GM21529 (cell line): ENCODE results near the gene CST7.
"Not testable (repeated sequence)": the region's sequence is repeated elsewhere in the genome, so short reads cannot be mapped to it uniquely, and the experiment has no call there.

Experiments used
- ATAC-seq: cut with Tn5 transposase; IDR thresholded peaks from one replicate; pipeline ENCODE4 v1.9.1; 2021; ENCODE audit not compliant: unreplicated experiment

Gene CST7, protein sequence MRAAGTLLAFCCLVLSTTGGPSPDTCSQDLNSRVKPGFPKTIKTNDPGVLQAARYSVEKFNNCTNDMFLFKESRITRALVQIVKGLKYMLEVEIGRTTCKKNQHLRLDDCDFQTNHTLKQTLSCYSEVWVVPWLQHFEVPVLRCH

DNA sequence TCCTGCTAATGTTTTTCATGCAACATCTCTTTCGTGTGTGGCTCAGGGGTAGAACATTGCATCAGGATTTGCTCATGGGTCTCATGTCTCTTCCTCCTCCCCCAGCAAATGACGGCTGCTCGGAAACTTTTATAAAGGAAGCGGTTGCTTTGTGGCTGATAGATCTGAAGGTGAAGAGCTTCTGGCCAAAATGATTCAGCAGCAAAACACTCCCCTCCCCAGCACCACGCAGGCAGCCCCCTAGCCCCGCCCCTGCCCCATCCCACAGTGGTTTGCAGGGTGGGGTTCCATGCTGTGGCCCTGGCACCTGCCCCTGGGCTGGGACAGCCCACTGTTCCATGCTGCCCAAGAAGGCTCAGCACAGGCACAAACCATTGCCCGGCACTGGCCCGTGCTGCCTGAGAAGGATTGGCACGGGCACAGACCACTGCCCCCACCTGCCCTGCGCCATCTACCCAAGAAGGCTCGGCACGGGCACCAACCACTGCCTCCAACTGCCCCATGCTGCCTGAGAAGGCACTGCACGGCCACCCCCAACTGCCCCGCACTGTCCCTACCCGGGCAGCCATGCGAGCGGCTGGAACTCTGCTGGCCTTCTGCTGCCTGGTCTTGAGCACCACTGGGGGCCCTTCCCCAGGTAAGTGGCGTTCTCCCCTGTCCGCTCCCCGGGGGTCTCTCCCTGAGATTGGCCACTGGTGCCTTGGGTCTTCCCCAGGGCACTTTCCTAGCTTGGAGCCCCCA, at the start of gene CST7:
TSS of gene CST7 (plus strand) at position 331 of the 741 bp plus-strand sequence. CDS start at position 568, 237 bp downstream.
- peak; percentile 65 for ATAC-seq

GRCh38 chr20:24906806-24907205, 42.3 kb upstream of the CST7 start:
- no peak for ATAC-seq

GRCh38 chr20:24908642-24909041, 40.4 kb upstream of the CST7 start:
- ATAC-seq, result no peak

- no peak for ATAC-seq
Observed at GRCh38 chr20:24909086-24909780, 39.8 kb upstream of the CST7 start.

DNA sequence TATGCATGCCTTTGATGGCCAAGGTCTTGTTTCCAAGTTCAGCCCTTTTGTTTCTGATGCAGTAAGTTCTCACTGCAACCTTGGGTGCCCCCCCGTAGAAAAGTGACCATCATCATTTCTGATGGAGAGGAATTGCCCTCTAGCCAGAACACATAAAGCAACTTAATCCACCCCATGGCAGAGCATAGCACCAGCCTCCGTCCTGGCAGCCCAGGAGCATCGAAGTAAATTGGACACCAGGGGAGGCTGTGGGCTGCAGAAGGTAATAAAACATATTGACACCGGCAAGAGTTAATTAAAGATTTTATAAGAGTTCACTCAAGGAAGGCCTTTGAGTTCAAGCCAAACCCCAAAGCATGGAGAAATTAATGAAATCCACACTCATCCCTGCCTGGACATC, 39.2 kb upstream of the CST7 start:
- ATAC-seq, result no peak

GRCh38 chr20:24910461-24910860, 38.6 kb upstream of the CST7 start:
- ATAC-seq, result no peak

DNA sequence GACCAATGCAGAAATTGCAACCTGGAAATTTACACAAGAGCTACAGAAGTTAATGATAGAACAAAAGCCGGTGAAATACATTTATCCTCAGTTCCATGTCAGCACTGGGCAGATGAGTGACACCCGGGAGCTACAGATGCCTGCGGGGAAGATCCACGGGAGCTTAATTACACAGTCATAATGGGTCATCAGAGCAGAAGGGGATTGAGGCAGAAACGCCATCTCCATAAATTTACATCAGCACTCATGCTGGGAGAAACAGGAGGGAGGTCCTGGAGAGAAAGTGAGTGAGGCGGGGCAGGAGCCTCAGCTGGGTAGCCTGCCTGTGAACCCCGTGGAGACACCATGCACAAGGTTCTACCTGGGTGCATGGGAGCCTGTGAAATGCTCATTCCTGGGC, 37.6 kb upstream of the CST7 start:
- no peak for ATAC-seq

GRCh38 chr20:24912397-24913075, 36.5 kb upstream of the CST7 start:
- no peak for ATAC-seq

DNA sequence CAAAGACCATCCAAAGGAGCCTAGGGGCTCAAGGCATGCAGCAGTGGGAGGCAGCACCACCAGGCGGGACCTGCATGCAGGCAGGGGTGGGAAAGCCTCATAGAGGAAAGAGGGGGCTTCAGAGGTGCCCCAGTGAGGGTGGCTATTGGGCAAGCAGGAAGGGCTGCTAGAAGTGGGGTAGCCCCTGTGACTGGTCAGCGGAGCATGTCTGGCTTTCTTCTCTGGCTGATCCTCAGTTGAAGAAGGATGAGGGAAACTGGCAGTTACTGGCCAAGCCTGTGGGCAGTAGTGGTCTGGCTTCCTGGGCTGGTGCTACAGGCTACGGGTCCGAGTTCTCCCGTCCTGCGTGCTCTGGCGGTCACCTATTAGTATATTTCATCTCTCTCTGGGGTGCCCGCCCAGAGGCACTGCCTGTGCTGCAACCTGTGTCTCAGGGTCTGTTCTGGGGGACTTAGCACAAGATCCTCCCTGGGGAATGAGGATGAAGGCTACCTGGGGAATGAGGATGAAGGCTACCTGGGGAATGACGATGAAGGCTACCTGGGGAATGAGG, 35.9 kb upstream of the CST7 start:
- ATAC-seq, result no peak

DNA sequence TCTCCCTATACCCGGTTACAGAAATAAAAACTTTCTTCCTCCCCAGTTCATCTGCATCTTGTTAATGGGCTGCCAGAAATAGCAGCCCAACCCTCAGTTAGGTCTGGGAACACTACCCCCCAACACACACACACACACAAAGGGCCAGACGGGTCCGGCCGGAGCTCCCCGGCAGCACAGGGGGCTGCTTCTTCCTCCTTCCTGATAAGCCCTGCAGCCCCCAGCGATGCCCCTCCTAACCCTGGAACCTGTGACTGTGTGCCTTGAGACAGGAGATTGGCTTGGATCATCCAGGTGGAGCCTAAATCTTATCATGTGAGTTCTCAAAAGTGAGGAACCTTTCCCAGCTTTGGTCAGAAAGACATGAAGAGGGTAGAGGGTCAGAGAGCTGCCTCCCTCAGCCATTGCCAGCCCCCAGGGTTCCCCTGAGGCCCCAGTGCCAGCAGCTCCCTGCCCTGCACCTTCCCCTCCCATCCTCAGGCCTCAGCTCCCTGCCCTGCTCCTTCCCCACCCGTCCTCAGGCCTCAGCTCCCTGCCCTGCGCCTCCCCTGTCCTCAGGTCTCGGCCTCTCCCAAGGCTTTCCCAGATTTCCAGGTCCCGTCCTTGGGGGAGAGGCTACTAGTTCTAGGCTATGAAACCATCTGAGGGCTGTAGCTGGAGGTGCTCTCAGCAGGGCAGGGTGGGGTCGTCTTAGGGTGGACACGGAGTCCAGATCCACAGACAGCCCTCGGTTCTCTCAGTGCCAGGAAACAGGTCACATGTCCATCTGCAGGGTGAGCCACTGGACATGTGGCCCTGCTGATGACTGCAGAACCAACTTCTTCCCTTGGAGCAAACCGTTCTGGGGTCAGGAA, 34.5 kb upstream of the CST7 start:
- ATAC-seq, result no peak

- no peak for ATAC-seq
Observed at GRCh38 chr20:24915440-24915839, 33.6 kb upstream of the CST7 start.

DNA sequence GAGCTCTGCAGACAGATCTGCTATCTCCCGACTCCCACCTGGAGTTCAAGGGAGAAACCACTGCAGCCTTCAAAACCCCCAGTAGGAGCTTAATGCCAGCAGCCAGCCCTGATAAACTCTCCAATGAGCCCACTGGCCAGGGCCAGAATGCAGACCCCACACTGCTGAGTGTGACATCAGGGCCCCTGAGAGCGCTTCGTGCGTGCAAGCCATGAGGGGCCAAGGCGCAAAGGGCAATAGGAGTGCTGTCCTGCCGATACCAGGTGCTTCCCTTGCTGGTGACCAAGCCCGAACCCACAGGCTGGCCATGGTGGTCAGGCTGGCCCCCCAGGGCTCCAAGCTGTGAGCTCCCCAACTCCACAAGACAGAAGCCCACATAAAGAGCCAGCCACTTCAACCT, 33.2 kb upstream of the CST7 start:
- no peak for ATAC-seq

DNA sequence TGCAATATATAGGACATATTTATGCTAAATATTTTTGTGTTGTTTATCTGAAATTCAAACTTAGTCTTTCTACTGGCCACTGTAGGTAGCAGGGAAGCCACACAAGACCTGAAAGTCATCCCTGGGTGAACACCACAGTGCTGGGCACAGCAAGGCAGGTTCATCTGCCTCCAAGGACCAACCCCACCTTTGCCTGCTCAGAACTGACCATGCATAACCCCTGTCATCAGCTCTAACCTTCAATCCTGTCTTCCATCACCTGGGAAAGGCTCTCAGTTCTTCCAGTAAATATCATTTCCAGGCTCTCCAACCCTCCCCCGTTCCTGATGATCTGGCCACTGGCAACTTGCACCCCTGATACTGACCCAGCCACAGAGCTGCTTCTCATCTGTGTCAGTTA, 32.7 kb upstream of the CST7 start:
- no peak for ATAC-seq

GRCh38 chr20:24917056-24917455, 32.0 kb upstream of the CST7 start:
- ATAC-seq, result no peak

GRCh38 chr20:24917797-24918578, 31.1 kb upstream of the CST7 start:
- peak; percentile 77 for ATAC-seq

GRCh38 chr20:24918579-24919566, 30.2 kb upstream of the CST7 start:
- ATAC-seq, result no peak

- ATAC-seq, result not testable (repeated sequence)
Observed at GRCh38 chr20:24919665-24920064, 29.4 kb upstream of the CST7 start.

DNA sequence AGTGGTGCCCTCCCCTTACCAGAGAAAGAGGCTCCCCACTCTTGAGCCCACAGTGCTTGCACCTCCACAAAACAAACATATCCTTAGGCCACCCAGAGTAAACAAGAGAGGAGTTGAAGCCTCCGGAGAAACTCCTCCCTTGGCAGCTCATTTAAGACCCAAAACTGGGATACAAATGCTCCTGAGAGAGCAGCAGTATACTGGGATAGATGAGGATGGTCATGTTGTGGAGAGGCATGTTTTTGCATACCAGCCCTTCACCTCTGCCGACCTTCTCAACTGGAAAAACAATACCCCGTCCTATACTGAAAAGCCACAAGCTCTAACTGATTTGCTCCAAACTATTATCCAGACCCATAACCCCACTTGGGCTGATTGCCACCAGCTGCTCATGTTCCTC, 28.4 kb upstream of the CST7 start:
- not testable (repeated sequence) for ATAC-seq
